Measurements from ENCODE around the gene ABHD2. TPM values are rescaled to one million over a fixed set of nuclear protein-coding genes. Genes with fewer than 3 reads are reported as not detected.

The ABHD2 gene
- total and polyA plus RNA-seq, 8 donors: 7.9 to 151 (median 117) TPM

GRCh38 chr15:89091627-89092220 lies 3.5 kb downstream of the ABHD2 start:
- intact Hi-C loops (cut with DNase I): no loop called here
- Histone ChIP-seq H3K4me3 (peak overlapping the region in 2 of 4 donors; percentile 97 to 99), H3K27me3 (no peaks in the 10 kb centered on the region), H3K36me3 (no peaks in the 10 kb centered on the region), H3K4me1 (peaks cover 37 to 55% (median 39%) of the 10 kb centered on the region in 3 donors), H3K9me3 (no peaks in the 10 kb centered on the region), H3K27ac (peak overlapping the region; percentile 85 to 97 (median 95))
- WGBS, 2 donors: 57 to 58% methylated on average over 1 of the region's 1 CpG
- FAIRE-seq (no peak), DNase-seq (no peak), ATAC-seq (no peak)
- no peak for TF ChIP-seq CTCF (IDR thresholded peaks at IDR 0.05)

- peak in 1 of 4 donors; percentile 0 for ATAC-seq
- Histone ChIP-seq H3K4me1 (peaks cover 53 to 70% (median 56%) of the 10 kb centered on the region in 3 donors), H3K27me3 (no peaks in the 10 kb centered on the region), H3K27ac (peak overlapping the region in 3 of 4 donors; percentile 8 to 97 (median 95)), H3K9me3 (no peaks in the 10 kb centered on the region), H3K4me3 (peak overlapping the region in 1 of 4 donors; percentile 11), H3K36me3 (no peaks in the 10 kb centered on the region)
- no peak for FAIRE-seq
- intact Hi-C loops (cut with DNase I): no loop called here
- no peak for DNase-seq
- no peak for TF ChIP-seq CTCF (IDR thresholded peaks at IDR 0.05)
- WGBS, 2 donors: 44 to 50% methylated on average over 7 of the region's 7 CpGs
These were observed 5.3 kb downstream of the ABHD2 start for GRCh38 chr15:89093509-89093908.

- FAIRE-seq: no peak
- Histone ChIP-seq H3K4me3 (no peak overlapping the region), H3K27ac (peak overlapping the region in 1 of 4 donors; percentile 97), H3K36me3 (no peaks in the 10 kb centered on the region), H3K4me1 (peaks cover 46 to 67% (median 53%) of the 10 kb centered on the region in 3 donors), H3K9me3 (no peaks in the 10 kb centered on the region), H3K27me3 (no peaks in the 10 kb centered on the region)
- ATAC-seq: no peak
- no peak for TF ChIP-seq CTCF (IDR thresholded peaks at IDR 0.05)
- intact Hi-C loops (cut with DNase I): no loop called here
- no peak for DNase-seq
- WGBS, 2 donors: 78 to 83% methylated on average over 5 of the region's 5 CpGs
These were observed 6.8 kb downstream of the ABHD2 start for GRCh38 chr15:89095073-89095472.

GRCh38 chr15:89095556-89095955 lies 7.3 kb downstream of the ABHD2 start:
- WGBS, 2 donors: 50 to 55% methylated on average over 8 of the region's 8 CpGs
- Histone ChIP-seq H3K4me3 (no peak overlapping the region), H3K27ac (no peak overlapping the region), H3K36me3 (no peaks in the 10 kb centered on the region), H3K9me3 (no peaks in the 10 kb centered on the region), H3K4me1 (peaks cover 42 to 63% (median 53%) of the 10 kb centered on the region in 3 donors), H3K27me3 (no peaks in the 10 kb centered on the region)
- intact Hi-C loops (cut with DNase I): no loop called here
- ATAC-seq: no peak
- no peak for DNase-seq
- TF ChIP-seq CTCF (IDR thresholded peaks at IDR 0.05): no peak
- no peak for FAIRE-seq

- Histone ChIP-seq H3K27ac (peak overlapping the region in 2 of 4 donors; percentile 2 to 13), H3K4me3 (no peak overlapping the region), H3K36me3 (no peaks in the 10 kb centered on the region), H3K9me3 (no peaks in the 10 kb centered on the region), H3K4me1 (peaks cover 45 to 65% (median 55%) of the 10 kb centered on the region in 3 donors), H3K27me3 (no peaks in the 10 kb centered on the region)
- intact Hi-C loops (cut with DNase I): no loop called here
- no peak for FAIRE-seq
- 12 to 15% methylated on average over 5 of the region's 5 CpGs for WGBS, 2 donors
- TF ChIP-seq CTCF (IDR thresholded peaks at IDR 0.05): no peak
- peak in 2 of 4 donors; percentile 23 to 40 for ATAC-seq
- DNase-seq: no peak
These were observed 8.4 kb downstream of the ABHD2 start for GRCh38 chr15:89096664-89097063.
